Effector memory CD4-positive, alpha-beta T cell (primary cell): ENCODE data around the gene FNBP1L.

Source experiments
- DNase-seq, 3 donors: peaks; one replicate each; pipeline ENCODE4 v3.0.0-alpha.2; 2020
- H3K27ac ChIP-seq: 2 replicates; pipeline ENCODE4 v1.7.0; 2013; ENCODE audit warnings: mild to moderate bottlenecking, low read length, moderate library complexity; ENCODE audit not compliant: insufficient read depth, poor library complexity, severe bottlenecking
- H3K27me3 ChIP-seq: replicated peaks from 2 replicates; pipeline ENCODE4 v1.7.0; 2013; ENCODE audit warnings: mild to moderate bottlenecking, low read length; ENCODE audit not compliant: insufficient read depth, control insufficient read depth, poor library complexity, severe bottlenecking
- H3K36me3 ChIP-seq: 2 replicates; pipeline ENCODE4 v1.7.0; 2013; ENCODE audit warnings: mild to moderate bottlenecking, low read length, moderate library complexity; ENCODE audit not compliant: control insufficient read depth, insufficient read depth
- H3K4me1 ChIP-seq: 2 replicates; pipeline ENCODE4 v1.7.0; 2013; ENCODE audit warnings: low read length, mild to moderate bottlenecking; ENCODE audit not compliant: control insufficient read depth, insufficient read depth, poor library complexity, severe bottlenecking
- H3K4me3 ChIP-seq: 2 replicates; pipeline ENCODE4 v1.7.0; 2013; ENCODE audit warnings: low read length, low read depth, mild to moderate bottlenecking; ENCODE audit not compliant: insufficient read depth, poor library complexity, severe bottlenecking
- H3K9me3 ChIP-seq: 2 replicates; pipeline ENCODE4 v1.7.0; 2013; ENCODE audit warnings: mild to moderate bottlenecking, low read length, moderate library complexity; ENCODE audit not compliant: control insufficient read depth

FNBP1L gene

DNA sequence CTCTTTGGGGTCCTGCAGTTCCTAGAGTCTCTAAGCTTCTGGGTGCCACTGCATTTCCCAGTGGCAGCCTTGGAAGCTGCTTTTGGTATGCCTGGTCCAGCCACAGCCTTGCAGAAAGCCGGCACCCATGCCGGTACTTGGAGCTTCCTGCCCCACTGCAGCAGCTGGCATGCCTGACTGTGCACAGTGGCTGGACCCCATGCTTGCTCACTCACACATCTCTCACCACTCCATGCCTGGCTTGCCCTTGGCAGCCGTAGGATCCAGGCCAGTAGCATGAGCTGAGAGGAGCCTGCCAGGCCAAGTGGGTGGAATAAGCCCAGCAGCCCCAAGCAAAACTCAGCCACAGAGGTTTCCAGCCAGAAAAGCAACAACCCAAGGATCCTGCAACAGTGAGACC is 20.3 kb upstream of the FNBP1L start:
- Histone ChIP-seq H3K27me3 (no peaks in the 10 kb centered on the region), H3K9me3 (no peaks in the 10 kb centered on the region), H3K27ac (no peak overlapping the region), H3K36me3 (no peaks in the 10 kb centered on the region), H3K4me3 (no peak overlapping the region), H3K4me1 (no peaks in the 10 kb centered on the region)
- no peak for DNase-seq

DNA sequence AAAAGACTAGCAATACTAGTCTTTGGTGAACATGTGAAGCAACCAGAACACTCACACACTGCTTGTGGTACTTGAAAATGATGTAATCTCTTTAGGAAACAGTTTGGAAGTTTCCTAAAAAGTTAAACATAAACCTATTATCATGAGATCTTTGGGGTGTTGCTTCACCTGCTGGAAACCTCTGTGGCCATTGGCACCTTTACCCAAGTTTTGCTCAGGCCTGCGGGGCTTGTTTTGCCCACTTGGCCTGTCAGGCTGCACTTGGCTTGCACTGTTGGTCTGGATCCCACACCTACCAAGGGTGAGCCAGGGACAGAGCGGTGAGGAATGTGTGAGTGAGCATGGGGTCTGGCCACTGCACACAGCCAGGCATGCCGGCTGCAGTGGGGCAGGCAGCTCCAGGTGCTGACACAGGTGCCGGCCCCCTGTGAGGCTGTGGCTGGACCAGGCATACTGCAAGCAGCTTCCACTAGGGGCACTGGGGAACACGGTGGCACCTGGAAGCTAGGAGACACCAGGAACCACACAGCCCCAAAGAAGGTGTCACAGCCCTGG is 14.4 kb upstream of the FNBP1L start:
- H3K27ac ChIP-seq: no peak overlapping the region
- H3K27me3 ChIP-seq: no peaks in the 10 kb centered on the region
- no peaks in the 10 kb centered on the region for H3K36me3 ChIP-seq
- no peaks in the 10 kb centered on the region for H3K4me1 ChIP-seq
- H3K9me3 ChIP-seq: no peaks in the 10 kb centered on the region
- no peak for DNase-seq
- no peak overlapping the region for H3K4me3 ChIP-seq

DNA sequence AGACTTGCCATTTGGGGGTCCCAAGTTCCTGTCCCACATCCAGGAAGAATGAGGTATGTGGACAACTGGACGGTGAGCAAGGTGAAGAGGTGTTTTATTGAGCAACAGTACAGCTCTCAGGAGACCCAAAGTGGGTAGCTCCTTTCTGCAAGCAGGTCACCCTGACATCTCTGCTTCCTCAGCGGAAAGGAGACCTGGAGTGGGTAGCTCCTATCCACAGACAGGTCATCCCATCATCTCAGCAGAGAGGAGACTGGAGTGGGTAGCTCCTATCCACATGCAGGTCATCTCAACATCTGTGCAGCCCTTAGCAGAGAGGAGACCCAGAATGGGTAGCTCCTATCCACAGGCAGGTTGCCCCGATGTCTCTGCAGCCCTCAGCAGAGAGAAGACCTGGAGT is 13.8 kb upstream of the FNBP1L start:
- Histone ChIP-seq H3K36me3 (no peaks in the 10 kb centered on the region), H3K9me3 (no peaks in the 10 kb centered on the region), H3K27me3 (no peaks in the 10 kb centered on the region), H3K27ac (no peak overlapping the region), H3K4me3 (no peak overlapping the region), H3K4me1 (no peaks in the 10 kb centered on the region)
- no peak for DNase-seq

DNA sequence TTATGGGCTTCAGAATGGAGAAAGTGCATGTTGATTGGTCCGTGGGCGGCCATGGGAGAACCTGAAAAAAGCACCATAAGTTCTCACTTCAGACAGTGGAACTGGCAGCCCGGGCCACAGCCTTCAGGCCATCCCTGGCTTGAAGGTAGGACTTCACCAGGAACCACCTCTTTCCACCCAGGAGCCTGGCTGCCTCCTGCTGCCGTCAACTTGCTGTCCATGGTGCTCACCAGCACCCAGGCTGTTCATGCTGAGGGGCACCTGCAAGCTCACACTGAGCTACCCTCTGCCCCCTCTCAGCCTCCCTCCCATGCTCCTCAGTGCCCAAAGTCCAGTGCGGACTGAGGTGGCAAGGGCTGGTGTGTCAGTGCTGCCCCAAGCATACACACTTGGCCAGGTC is 12.9 kb upstream of the FNBP1L start:
- no peak overlapping the region for H3K27ac ChIP-seq
- no peak for DNase-seq
- no peak overlapping the region for H3K4me3 ChIP-seq
- no peaks in the 10 kb centered on the region for H3K36me3 ChIP-seq
- no peaks in the 10 kb centered on the region for H3K27me3 ChIP-seq
- no peaks in the 10 kb centered on the region for H3K9me3 ChIP-seq
- H3K4me1 ChIP-seq: no peaks in the 10 kb centered on the region

DNA sequence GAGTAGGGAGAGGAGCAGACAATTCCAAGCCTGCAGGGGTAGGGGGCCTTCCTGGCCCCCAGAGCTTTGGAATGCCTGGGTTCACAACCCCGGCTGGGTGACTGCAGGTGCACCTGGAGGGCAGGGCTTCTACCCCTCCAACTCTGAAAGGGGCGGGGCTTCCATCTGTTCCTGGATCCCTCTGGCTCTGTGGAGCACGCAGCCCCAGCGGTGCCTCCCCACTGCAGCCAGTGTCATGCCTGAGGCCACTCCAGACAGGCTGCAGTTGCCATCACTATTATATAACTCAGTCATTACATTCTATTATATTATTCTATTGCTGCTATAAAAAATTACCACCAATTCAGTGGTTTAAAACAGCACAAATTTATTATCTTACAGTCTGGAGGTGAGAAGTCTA is 12.5 kb upstream of the FNBP1L start:
- Histone ChIP-seq H3K36me3 (no peaks in the 10 kb centered on the region), H3K4me1 (no peaks in the 10 kb centered on the region), H3K27me3 (no peaks in the 10 kb centered on the region), H3K4me3 (no peak overlapping the region), H3K9me3 (no peaks in the 10 kb centered on the region), H3K27ac (no peak overlapping the region)
- no peak for DNase-seq

DNA sequence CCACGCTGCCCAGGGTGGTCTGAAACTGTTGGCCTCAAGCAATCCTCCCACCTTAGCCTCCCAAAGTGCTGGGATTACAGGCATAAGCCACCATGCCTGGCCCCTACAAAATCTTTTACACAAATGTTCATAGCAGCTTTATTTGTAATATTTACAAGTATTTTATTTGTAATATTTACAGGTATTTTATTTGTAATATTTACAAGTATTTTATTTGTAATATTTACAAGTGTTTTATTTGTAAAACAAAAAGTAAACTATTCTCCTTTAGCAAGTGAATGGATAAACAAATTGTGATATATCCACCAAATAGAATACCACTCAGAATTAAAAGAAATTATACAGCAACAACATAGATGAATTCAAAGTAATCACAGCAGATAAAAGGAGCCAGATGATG is 11.4 kb upstream of the FNBP1L start:
- H3K27ac ChIP-seq: no peak overlapping the region
- no peak for DNase-seq
- no peak overlapping the region for H3K4me3 ChIP-seq
- no peaks in the 10 kb centered on the region for H3K4me1 ChIP-seq
- no peaks in the 10 kb centered on the region for H3K27me3 ChIP-seq
- H3K36me3 ChIP-seq: no peaks in the 10 kb centered on the region
- H3K9me3 ChIP-seq: no peaks in the 10 kb centered on the region

DNA sequence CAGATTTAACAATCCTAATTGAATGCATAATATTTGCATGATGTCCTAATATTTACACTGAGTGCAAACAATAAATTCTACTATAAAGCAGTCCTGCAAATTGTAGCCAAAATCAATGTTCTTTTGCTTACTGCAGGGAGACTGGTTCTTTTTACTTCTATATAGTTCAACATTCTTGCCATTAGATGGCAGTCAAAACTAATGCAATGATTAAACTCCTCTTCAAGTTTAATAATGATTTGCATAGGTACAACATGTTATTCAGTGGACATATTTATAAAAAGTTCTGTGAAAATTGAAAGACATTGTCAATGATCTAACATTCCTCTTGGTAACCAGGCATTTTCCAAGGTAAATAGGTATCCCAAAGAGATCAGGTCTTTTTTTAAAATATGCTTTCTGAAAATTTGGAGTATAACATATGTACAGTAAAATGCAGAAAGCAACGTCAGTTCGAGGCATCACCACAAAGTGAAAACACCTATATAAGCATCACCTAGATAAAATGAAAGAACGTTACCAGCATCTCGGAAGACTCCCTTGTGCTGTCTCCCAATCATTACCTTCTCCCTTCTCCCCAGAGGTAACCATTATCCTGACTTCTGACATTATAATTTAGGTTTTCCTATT is 9.8 kb upstream of the FNBP1L start:
- DNase-seq: no peak
- H3K36me3 ChIP-seq: no peaks in the 10 kb centered on the region
- H3K9me3 ChIP-seq: no peaks in the 10 kb centered on the region
- H3K4me1 ChIP-seq: no peaks in the 10 kb centered on the region
- no peaks in the 10 kb centered on the region for H3K27me3 ChIP-seq
- no peak overlapping the region for H3K4me3 ChIP-seq
- no peak overlapping the region for H3K27ac ChIP-seq

DNA sequence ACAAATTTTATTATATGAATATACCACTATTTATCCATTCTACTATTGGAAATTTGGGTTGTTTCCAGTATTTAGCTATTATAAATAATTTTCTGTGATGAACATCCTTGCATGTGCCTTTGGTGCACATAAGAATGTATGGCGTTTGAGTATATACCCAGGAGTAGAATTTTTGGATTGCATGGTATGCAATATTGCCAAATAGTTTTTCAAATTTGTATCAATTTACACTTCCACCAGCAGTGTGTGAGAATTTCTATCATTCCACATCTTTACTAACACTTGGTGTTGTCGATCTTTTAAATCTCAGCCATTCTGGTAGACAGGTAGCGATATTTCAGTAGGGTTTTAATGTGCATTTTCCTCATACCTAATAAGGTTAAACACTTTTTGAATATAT is 9.2 kb upstream of the FNBP1L start:
- H3K36me3 ChIP-seq: no peaks in the 10 kb centered on the region
- no peaks in the 10 kb centered on the region for H3K4me1 ChIP-seq
- H3K27me3 ChIP-seq: no peaks in the 10 kb centered on the region
- no peak overlapping the region for H3K4me3 ChIP-seq
- no peak overlapping the region for H3K27ac ChIP-seq
- DNase-seq: no peak
- no peaks in the 10 kb centered on the region for H3K9me3 ChIP-seq

DNA sequence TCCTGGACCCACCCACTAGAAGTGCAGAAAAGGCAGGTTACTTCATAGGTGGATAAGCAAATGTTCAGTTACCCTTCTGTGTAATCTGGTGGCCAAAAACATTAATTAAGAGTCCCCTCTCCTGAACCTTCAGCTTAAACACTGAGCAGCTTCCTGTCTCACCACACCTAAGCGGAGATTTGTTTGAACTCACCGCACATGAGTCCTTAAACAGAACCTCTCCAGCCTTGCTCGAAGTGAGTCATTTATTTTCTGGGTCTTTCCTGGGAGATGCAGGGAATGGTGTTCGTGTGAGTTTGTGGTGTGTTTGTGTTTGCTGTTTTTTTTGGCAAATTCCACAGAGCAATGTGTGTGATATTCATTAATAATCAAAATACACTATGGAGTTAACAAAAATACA is 7.6 kb upstream of the FNBP1L start:
- Histone ChIP-seq H3K27me3 (no peaks in the 10 kb centered on the region), H3K27ac (no peak overlapping the region), H3K4me3 (no peak overlapping the region), H3K36me3 (no peaks in the 10 kb centered on the region), H3K4me1 (no peaks in the 10 kb centered on the region), H3K9me3 (no peaks in the 10 kb centered on the region)
- DNase-seq: no peak

DNA sequence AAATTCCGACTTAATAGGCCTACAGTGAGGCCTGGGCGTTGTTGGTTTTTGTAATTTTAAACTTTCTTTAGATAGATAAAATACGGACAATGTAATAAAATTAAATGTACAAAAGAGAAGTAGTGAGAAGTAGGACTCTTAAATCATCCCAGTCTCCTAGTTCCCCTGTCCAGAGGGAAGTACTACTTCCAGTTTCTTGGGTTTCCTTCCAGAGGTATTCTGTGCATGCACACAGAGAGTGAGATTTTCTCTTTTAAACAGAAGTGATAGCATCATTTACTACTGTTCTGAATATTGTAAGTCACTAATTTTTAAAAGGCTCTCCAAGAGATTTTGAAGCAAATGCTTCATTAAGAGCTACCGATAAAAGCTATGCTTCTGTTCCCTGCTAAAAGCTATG is 7.2 kb upstream of the FNBP1L start:
- Histone ChIP-seq H3K27me3 (no peaks in the 10 kb centered on the region), H3K9me3 (no peaks in the 10 kb centered on the region), H3K36me3 (no peaks in the 10 kb centered on the region), H3K4me3 (no peak overlapping the region), H3K27ac (no peak overlapping the region), H3K4me1 (no peaks in the 10 kb centered on the region)
- DNase-seq: no peak
